GM19455 (cell line): ENCODE results near the gene PFKL.
"Not testable (repeated sequence)": the region's sequence is repeated elsewhere in the genome, so short reads cannot be mapped to it uniquely, and the experiment has no call there.

Experiments
- ATAC-seq: cut with Tn5 transposase; IDR thresholded peaks from one replicate; pipeline ENCODE4 v1.9.1; 2021; ENCODE audit not compliant: unreplicated experiment

Gene PFKL

DNA sequence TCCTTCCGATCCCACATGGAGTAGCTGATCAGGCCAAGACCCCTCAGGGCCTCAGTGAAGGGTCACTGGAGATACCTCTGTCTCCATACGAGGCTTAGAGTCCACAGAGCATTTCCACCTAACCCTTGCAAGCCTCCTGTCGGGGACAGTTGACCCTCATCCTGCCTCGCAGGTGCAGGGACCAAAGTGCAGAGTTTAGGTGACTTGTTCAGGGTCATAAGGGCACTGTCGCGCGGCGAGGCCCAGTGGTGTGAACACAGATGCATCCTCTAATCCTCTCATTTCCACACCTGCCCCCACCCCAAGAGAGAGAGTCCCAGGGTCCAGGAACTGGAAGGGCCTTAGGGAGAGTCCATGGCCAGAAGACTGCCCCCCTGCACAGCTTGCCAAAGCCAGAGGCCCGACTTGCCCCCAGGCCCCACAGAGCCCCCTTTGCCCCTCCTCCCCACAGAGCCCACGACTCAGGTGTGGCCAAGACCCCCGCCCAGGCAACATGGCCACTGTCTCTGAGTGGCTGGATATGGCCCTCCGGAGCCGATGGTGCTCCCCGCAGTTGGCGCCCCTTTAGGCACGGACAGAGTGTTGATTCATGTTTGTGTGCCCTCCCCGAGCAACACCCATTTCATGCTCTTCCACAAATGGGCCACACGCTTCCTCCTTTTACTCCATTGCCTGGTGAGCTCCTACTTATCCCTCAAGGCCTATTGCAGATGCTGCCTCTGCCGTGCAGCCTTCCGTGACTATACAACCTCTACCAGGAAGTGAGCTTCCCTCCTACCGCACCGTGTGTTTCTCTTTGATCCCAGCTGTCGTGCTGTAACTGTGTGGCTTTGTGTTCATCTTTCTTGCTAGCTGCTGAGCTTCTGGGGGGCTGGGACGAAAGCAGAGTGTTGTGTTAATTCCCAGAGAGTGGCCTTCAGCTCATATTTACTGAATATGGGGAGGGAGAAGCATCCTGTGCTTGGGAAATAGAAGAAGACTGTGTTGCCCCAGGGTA is 55.2 kb downstream of the PFKL start:
- ATAC-seq = no peak

DNA sequence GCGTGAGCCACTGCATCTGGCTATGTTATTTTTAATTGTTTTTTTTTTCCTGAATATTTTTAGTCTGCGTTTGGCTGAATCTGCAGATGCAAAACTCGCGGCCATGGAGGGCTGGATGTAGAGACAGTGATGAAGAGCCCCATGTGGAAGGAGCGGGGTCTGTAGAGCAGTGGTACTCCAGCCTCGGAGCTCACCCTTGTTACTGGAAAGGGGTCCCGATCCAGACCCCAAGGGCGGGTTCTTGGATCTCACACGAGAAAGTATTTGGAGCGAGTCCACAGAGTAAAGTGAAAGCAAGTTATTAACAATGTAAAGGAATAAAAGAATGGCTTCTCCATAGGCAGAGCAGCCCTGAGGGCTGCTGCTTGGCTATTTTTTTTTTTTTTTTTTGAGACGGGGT is 56.3 kb downstream of the PFKL start:
- no peak for ATAC-seq

DNA sequence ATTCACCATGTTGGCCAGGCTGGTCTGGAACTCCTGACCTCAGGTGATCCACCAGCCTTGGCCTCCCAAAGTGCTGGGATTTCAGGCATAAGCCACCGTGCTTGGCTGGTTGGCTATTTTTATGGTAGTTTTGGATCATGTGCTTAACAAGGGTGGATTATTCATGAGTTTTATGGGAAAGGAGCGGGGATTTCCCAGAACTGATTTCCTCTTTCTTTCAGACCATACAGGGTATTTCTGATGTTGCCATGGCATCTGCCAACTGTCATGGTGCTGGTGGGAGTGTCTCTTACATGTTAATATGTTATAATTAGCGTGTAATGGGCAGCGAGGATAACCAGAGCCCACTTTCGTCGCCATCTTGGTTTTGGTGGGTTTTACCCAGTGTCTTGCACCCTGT is 56.8 kb downstream of the PFKL start:
- ATAC-seq = no peak

DNA sequence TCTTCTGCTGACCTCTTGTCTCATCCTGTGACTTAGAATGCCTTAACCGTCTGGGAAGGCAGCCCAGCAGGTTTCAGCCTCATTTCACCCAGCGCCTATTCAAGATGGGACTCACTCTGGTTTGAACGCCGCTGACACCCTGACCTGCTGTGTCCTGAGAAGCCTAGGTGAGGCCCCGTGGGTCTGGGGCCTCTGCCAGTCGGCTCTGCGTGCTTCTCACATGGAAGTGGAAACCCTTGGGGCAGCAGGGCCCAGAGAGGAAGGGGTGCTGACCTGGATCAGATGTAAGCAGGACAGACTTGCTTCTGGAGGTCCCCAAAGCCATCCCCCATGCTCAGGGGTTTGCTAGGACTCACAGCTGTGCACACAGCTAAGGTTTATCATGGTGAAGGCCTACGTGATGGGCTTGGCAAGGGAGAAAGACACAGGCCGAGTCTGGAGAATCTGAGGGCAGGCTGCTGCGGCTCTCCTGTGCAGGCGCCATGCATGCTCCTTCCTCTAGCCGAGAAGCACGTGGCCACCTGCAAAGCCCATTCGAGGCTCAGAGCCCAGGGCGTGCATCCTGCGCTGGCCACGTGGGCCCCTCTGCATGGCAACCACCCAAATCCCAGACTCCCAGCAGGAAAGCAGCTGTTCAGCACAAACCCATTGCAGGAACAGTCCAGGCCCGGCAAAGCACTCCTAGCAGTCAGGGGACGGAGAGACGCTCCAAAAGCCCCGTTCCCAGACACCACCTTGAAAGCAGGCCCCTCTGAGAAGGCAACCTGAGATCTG is 57.4 kb downstream of the PFKL start:
- no peak for ATAC-seq

DNA sequence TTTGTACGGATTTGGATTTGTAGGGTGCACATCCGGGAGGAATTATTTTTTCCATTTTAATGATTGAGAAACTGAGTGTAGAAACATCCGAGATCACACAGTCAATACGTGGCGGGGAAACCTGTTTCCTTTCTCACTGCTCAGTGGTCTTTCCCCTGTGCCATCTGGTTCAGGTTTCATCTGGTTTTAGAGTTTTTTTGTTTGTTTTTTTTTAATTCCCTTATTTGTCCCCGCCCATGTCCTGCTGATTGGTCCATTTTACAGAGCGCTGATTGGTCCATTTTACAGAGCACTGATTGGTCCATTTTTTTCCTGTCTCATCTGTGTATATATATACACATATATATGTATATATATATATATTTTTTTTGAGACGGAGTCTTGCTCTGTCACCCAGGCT is 59.5 kb downstream of the PFKL start:
- ATAC-seq = no peak

DNA sequence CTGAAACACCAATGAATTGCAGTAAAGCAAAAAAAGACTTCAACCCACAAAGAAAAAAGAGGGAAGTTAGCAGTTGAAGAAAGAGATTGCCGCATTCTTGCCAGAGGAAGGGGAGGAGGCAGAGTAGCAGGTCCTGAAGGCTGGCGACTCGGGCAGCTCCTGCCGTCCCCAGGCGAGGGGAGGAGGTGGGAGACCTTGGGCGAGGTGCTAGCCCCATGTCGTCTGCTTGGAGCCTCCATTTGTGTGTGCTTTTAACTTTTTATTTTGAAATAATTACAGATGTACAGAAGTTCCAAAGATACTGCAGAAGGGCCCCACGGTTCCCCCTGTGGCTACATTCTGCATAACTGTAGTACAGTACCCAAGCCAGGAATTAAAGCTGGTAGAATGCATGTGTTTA is 60.3 kb downstream of the PFKL start:
- no peak for ATAC-seq

DNA sequence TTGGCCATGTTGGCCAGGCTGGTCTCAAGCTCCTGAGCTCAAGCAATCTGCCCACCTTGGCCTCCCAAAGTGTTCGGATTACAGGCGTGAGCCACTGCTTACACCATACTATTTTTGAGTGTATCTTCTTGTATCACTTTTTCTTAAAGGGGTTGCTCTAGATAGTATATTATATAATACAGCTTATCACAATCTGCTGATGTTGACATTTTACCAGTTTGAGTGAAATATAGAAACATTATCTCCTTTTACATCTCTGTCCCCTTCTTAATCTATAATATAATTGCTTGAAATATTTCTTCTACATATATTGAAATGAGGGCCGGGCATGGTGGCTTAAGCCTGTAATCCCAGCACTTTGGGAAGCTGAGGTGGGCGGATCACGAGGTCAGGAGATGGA is 62.0 kb downstream of the PFKL start:
- not testable (repeated sequence) for ATAC-seq

DNA sequence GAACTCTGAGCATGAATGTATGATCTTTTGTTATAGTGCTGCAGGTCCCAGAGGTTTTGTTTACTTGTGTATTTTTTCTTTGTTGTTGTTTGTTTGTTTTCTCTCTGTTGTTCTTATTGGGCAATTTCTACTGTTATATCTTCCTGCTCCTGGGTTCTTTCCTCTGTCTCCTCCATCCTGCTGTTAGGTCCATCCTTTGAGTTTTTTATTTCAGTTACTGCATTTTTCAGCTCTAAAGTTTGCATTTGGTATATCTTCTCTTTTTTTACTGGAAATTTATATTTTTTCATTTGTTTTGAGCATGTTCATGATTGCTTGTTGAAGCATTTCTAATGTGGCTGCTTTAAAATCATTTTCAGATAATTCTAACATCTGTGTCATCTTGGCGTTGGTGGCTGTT is 63.4 kb downstream of the PFKL start:
- no peak for ATAC-seq

DNA sequence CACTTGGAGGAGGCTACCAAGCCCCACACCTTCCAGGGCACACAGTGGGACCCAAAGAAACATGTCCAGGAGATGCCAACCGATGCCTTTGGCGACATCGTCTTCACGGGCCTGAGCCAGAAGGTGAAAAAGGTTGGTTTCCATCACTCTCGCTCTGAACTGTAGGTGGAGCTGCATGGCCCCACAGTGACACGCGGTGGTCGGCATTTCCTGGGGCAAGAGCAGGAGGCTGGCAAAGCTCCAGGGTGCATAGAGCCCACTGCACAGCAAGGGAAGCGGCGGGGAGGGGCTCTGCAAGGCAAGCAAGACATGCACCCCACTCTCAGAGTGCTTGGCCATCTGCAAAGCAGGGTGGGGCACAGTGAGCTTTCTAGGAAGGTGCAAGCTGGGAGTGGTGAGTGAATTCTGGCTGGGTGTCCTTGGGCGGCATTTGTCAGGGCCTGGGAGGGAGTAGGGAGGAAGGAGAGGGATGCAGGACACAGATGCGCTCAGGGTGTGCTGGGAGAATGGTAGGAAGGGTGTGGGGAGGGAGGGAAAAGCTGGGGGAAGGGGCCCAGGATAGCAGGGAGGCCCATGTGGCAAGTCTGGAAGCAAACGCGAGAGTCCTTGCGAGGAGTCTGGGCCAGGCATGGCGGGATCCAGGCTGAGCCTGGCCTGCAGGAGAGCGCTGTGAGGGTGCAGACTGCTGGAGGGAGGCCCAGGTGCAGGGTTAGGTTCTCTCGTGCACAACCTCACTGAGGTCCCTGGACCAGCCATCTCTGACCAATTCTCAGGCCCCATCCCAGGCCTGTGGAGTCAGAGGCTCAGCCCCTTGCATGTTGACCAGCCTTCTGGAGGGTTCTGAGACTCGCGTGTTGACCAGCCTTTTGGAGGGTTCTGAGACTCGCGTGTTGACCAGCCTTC is 64.5 kb downstream of the PFKL start:
- no peak for ATAC-seq

DNA sequence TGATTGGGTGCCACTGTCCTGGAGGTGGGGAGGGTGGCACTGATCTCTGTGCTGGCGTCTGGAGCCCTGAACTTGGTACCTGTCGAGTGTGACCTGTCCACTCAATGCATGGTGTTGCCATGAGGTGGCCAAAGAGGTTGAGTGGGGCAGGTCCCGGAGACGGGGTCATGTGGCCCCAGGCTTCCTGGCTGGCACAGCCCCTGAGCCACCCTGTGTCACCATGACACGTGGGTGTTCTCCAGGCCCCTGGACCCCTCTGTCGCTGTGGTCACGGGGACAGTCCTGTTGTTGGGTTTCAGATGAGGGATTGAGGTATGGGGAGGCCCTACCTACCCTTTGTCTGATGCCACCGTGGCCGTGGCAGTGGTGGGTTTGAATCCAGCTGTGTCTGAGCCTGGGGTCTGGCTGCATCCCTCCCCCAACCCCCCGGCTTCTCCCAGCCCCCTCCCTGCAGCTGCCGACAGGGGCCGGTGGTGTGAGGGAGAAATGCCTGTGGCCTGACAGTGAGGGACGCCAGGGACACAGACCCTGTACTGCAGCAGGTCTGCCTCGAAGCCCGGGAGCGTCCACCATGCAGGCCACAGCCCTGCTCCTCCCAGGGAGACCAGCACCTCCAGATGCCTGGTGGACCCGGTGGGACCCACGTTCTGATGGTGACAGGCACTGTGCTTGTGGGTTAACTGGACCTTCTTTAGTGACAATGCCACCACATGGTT is 65.6 kb downstream of the PFKL start:
- no peak for ATAC-seq

DNA sequence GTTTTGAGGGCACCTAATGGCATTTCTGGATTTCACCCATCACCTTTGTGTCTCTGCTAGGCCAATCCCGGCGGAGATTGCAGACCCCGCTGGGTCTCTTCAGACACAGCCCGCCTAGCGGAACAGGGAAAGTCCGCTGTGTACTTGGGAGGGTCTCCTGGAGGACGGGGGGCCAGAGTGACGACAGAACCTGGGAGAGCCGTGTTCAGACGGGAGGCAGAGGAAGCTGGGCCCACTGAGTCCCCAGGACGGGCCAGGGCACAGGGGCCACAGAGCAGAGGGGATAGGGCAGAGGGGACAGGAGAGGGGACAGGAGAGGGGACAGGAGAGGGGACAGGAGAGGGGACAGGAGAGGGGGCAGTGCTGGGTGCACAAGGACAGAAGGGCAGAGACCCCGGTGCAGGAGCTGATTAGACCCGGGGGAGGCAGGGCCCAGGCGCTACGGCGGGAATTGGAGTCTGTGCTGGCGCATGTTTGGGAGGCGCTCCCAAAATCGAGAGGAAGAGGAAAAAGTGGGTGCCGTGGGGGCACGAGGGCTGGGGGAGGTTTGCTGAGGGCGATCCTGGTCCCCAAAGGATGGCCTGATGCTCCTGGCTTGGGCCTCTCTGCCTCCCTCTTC is 66.2 kb downstream of the PFKL start:
- no peak for ATAC-seq

DNA sequence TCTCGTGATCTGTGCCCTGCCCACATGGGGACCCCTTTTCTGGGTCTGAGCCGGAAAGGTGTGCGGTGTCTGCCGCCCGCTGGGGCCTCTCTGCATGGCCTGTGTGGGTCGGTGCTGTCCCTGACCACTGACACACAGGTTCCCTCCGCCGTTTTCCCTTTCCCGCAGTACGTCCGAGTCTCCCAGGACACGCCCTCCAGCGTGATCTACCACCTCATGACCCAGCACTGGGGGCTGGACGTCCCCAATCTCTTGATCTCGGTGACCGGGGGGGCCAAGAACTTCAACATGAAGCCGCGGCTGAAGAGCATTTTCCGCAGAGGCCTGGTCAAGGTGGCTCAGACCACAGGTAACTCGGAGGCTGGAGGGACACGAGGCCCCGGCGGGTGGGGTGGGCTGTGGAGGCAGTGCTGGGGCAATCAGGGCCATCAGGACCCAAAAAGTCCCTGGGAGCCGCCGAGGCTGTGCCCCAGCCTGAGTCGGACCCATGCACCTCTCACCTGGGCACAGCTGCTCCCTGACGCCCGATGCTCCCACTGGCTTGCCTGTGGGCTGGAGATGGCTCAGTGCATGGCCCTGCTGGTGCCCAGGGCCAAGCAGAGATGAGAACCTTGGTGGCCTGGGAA is 66.8 kb downstream of the PFKL start:
- ATAC-seq = no peak

DNA sequence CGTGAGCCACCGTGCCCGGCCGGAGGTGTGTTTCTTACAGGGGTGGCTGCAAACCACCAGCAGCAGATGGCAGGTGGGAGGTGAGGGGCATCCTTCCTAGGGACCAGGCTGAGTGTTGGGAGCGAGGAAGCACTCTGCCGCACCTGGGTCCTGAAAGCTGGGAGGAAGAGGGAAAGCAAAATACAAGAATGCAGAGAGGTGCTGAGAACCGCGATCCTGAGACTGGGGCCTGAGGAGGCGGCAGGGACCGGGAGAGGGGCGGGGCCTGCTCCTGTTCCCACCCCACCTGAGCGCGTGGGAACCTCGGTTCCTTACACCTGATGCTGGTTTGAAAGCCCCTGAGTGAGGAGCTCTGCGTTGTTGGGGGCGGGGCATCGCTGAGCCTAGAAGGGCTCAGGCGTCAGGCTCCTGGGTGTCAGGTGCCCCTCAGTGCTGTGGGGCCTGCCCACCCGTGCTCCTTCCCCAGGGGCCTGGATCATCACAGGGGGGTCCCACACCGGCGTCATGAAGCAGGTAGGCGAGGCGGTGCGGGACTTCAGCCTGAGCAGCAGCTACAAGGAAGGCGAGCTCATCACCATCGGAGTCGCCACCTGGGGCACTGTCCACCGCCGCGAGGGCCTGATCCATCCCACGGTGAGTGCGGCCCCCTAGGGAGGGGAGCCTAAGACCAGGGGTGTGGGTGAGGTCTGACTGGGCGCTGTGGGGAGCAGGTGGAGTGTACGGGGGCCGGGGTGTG is 69.0 kb downstream of the PFKL start:
- no peak for ATAC-seq

DNA sequence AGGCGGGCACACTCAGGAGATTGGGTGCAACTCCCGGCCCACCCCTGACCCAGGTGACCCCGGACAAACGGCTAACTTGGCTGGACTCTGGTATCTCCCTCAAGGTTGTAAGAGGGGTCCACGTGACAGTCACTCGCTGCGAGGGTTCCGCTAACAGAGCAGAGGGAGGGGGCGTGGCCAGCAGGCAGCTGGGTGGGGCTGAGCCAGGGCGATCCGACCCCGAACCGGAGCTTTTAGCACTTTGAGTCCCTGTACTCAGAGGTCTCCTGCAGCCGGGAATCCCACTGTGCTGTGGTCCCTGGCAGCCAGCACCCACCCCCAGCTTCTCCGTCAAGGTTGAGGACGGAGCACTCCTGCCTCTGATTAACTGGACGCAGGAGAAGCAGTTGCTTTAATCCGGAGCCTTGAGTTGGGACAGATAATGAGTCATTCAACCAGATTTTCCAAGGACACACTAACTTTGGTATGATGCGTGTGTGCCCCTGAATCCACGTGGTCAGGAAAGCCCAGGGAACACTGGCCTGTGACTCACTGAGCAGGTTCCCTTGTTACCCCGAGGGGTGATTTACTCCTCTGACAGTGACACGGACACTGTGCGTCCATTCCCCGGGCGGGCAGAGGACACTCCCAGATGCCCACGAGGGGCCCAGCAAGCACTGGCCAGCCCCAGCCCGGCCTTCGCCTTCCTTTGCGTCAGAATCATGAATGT is 70.3 kb downstream of the PFKL start:
- ATAC-seq = no peak

DNA sequence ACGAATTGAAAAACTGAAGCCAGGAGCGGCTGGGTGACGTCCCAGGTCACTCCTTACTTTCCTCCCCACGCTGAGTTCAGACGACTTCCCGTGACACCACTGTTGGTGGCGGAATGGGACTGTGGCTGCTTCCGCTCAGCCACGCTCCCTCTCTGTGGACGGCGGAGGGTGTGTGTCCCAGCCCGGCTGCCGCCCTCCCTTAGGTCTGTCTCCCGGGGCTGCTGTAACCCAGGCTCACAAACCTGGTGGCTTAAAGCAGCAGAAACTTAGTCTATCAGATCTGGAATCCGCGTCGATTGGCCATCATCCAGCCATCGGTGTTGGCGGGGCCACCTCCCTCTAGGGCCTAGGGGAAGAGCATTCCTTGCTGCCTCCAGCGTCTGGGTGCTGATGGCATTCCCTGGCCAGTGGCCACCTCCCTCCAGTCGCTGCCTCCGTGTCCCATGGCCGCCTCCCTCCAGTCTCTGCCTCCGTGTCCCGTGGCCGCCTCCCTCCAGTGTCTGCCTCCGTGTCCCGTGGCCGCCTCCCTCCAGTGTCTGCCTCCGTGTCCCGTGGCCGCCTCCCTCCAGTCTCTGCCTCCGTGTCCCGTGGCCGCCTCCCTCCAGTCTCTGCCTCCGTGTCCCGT is 71.0 kb downstream of the PFKL start:
- ATAC-seq = no peak

DNA sequence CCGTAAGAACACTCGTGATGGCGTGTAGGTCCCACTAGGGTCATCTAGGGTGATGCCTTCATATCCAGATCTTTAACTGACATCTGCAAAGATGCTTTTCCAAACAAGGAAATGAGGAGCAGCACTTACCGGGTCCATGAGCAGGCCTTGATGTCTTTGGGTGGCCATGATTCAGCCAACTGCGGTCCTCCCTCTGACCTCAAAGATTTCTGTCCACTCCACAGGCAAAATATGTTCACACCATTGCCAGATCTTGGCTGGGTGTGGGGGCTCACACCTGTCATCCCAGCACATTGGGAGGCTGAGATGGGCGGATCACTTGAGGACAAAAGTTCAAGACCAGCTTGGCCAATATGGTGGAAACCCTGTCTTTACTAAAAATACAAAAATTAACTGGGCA is 71.7 kb downstream of the PFKL start:
- no peak for ATAC-seq

DNA sequence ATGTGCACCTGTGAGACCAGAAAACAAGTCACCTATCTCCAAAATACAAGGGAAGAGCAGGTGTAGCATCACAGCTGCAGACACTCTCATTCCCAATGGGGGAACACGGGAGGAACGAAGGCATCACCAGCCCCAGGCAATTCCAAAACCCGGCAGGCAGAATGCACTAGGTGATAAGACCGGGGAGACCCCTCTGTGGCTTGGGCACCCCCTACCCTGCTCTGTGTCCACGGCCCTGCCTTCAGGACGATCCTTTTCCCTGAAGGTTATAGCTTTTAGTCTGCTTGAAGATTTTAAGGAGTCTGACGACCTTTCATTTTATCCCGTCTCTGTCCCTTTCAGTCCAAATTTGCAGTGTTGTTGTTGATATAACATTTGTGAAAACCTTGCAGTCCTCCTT is 72.8 kb downstream of the PFKL start:
- no peak for ATAC-seq
